Measurements from ENCODE around the gene TTC39B.

GRCh38 chr9:15222313-15222712 is 84.7 kb downstream of the TTC39B start:
- TF ChIP-seq POLR2A (IDR thresholded peaks at IDR 0.05): no peak
- TF ChIP-seq, protein P1, sequence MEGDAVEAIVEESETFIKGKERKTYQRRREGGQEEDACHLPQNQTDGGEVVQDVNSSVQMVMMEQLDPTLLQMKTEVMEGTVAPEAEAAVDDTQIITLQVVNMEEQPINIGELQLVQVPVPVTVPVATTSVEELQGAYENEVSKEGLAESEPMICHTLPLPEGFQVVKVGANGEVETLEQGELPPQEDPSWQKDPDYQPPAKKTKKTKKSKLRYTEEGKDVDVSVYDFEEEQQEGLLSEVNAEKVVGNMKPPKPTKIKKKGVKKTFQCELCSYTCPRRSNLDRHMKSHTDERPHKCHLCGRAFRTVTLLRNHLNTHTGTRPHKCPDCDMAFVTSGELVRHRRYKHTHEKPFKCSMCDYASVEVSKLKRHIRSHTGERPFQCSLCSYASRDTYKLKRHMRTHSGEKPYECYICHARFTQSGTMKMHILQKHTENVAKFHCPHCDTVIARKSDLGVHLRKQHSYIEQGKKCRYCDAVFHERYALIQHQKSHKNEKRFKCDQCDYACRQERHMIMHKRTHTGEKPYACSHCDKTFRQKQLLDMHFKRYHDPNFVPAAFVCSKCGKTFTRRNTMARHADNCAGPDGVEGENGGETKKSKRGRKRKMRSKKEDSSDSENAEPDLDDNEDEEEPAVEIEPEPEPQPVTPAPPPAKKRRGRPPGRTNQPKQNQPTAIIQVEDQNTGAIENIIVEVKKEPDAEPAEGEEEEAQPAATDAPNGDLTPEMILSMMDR (IDR thresholded peaks at IDR 0.05): no peak

Data from transverse colon (tissue), 3 donors.